Measurements from ENCODE around the gene ATAD1.

GRCh38 chr10:87866412-87866974 lies 48.5 kb upstream of the ATAD1 start:
- TF ChIP-seq CTCF (IDR thresholded peaks at IDR 0.05) (no peak), POLR2A (IDR thresholded peaks at IDR 0.05) (no peak)

Data from testis (tissue), 2 donors.